Activated naive CD4-positive, alpha-beta T cell treated with anti-CD3 and anti-CD28 coated beads, Interleukin-2, amount 50 U/mL, for 16 hours (primary cell): ENCODE measurements around the gene LYPD6B.

Experiments
- DNase-seq: peaks from one replicate; pipeline ENCODE4 v3.0.0-alpha.2; 2020

The LYPD6B gene

GRCh38 chr2:149129433-149129832 is 90.9 kb downstream of the LYPD6B start:
- DNase-seq = no peak

DNA sequence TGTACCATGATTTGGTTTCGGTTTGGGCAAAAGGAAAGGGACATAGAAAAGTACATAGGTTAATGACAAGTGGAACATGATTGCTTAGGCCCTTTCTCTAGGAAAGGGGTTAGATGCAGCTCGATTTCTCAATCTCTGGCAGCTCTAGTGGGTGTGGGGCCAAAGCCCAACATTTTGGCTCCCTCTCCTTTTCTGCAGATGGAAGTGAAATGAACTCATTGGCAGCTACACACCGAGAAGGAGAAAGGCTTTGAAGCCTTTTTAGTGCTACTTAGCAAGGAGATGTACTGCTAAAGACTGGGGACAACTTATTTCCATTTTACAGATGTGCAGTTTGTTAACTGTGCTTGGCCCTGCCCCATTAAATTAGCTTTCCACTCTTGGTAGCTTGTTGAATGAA is 93.8 kb downstream of the LYPD6B start:
- no peak for DNase-seq

GRCh38 chr2:149132901-149133300 is 94.4 kb downstream of the LYPD6B start:
- DNase-seq = no peak

GRCh38 chr2:149134335-149134923 is 95.9 kb downstream of the LYPD6B start:
- no peak for DNase-seq

GRCh38 chr2:149136111-149136510 is 97.6 kb downstream of the LYPD6B start:
- DNase-seq = no peak

GRCh38 chr2:149141046-149141445 is 102.5 kb downstream of the LYPD6B start:
- DNase-seq = no peak

DNA sequence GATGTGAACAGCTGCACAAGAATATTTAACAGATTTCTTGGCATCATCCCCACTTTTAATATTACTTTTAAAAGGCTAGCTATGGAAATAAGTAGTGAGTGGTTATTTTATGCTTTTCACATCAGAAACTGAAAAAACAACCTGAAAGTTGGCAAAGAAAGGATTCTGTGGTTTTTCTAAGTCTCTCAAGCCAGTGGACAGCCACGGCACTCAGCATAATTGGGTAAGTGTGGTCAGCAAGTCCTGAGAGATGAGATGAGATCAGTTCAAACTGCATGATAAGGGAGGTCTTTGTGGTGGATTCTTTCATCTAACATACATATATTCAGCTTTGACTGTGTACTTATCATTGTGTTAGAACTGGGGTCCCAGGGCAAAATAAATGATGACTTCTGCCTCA is 105.2 kb downstream of the LYPD6B start:
- no peak for DNase-seq

GRCh38 chr2:149145314-149146295 is 107.1 kb downstream of the LYPD6B start:
- no peak for DNase-seq

DNA sequence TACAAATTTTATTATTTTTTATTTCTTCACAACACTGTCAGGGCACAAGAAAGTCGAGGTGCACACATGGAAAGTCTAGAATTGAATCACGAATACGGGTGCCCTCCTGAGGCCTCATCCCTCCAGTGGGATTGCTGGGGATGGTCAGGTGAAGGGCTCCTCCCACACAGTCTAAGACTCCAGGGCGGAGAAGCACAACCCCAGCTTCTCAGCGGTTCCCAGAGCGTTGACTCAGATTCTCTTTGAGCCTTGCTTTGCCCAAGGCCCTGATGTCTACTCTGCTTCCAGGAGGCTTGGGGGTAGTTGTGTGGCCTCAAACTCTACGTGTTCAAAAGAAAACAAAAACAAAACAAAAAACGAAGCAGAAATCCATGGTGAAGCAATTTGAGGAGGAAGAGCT is 108.4 kb downstream of the LYPD6B start:
- no peak for DNase-seq

- no peak for DNase-seq
Observed at GRCh38 chr2:149148194-149149006, 109.9 kb downstream of the LYPD6B start.

GRCh38 chr2:149149007-149149297 is 110.5 kb downstream of the LYPD6B start:
- no peak for DNase-seq

GRCh38 chr2:149152469-149152953 is 114.0 kb downstream of the LYPD6B start:
- DNase-seq = no peak

- DNase-seq = no peak
Observed at GRCh38 chr2:149155196-149155969, 116.9 kb downstream of the LYPD6B start.

DNA sequence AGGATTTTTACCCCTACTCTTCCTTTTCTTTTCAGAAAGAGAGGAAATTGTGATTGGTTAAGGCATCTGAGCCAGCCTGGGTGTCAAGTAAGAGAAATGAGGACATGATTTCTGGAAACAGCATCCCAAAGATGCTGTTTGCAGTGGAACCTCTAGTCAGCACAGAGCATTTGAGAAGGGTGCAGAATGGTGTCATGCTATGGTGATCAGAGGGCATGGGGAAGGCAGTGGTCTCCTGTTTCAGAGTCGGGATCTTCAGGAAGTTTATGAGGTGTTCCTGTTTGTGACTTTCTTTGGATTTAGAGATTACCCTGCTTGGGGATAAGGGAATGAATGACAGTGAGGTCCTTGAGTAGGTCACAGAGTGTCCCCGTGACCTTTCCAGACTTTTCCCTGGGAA is 117.5 kb downstream of the LYPD6B start:
- no peak for DNase-seq

- no peak for DNase-seq
Observed at GRCh38 chr2:149156971-149157740, 118.7 kb downstream of the LYPD6B start.

- DNase-seq = no peak
Observed at GRCh38 chr2:149158957-149159356, 120.5 kb downstream of the LYPD6B start.

DNA sequence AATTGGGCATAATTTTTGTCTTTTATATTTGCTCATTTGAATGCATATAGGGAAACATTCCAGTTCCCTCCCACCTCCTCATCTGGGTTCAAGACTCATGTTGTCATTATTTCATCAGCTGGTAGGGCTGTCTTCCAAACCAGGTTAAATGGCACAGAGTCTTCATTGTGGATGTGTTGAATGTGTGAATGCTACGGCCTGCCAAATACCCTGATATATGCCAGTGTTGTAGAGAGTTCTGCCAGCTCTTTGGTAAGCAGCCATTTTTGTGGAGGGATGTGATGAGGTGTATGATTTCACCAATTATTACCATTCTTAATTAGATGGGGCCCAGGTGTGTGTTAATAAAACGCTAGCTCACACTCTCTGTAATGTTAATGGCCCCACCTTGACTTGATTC is 121.7 kb downstream of the LYPD6B start:
- no peak for DNase-seq

DNA sequence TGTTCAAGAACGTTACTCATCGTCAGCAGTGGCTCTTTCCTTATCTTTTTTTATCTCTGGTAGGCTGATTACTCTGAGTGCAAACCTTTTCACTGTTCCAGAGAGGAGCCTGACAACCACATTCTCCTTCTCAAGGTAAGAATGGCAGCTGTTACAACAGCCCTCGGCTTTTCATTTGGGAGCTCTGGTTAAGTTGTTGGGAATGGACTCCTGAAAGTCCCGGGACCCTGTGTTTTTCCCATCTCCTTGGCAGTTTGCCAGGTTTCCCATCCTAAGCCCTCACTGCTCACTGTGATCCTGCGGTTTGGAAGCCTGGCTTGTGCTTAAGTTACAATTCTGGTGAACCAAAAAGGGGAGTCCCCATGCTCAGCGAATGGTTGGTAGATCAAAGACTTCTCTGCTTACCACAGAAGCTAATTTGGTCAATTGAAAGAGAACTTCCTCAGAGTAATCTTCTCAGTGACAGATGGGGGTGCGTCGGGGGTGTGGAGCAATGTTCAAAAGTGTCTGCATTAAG is 122.3 kb downstream of the LYPD6B start:
- DNase-seq = no peak

DNA sequence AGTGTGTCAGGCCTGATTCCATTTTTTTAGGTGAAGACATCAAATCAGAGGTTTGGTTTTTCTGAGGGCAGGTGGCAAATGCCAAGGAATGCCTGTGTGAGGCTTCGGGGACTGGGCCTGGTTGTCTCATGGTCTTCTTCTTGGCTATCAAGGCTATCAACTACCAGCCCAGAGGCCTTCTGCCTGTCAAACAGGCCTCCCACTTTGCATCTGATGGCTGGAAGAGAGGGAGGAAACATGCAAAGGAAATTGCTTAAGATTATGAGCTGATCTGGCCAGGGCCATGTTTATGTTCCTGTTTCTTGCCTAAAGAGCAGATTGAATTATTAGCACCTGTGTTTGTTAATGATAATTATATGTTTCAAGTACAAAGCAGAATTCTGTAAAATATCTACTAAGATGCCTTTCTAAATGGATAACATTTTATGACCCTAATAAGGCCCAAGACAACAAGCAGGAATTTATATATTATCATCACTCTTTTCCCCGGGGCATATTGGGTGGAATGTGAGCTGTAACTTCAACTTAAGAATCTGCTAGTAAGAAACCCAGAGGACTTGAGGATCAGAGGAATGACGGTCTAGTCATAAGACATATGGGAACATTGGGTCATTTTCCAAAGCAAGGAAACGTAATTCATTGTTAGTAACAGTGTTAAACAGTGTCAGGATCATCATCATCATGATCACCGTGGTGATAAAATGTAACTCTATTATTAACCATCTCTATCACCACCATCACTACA is 123.2 kb downstream of the LYPD6B start:
- DNase-seq = no peak

DNA sequence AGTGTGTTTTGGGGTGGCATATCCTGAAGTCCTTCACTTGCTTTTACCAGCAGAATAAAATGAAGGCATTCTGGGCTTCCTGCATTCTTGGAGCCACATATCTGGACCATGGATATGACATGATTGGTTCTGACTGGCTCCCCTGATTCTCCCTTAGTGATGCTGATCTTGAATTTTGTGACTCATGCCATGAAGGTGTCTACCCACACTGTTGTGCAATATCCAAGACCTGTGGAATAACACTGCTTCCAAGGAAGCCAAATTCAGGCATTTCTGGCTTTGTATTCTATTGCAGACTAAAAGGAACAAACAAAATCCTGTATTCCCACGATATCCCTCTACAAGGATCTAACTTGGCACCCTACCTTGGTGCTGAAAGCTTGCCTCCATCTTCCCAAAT is 125.8 kb downstream of the LYPD6B start:
- DNase-seq = no peak

DNA sequence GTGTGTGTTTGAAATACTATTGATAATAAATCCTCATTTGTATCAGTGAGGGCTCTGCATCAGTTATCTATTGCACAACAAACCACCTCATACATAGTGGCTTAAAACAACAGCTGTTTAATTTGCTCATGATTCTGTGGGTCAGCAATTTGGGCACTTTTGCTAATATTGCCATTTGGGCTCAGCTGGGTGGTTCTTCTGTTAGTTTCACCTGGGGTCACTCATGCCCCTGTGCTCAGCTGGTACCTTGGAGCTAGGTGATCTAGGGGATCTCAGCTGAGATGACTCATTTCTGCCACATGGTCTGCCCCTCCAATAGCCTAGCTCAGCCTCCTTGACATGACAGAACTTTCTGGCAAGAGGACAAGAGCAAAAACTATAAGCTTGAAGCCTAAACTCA is 126.3 kb downstream of the LYPD6B start:
- DNase-seq = no peak
